PC-3 (cell line): ENCODE data around the gene CCNG2.

Source experiments
- EZH2 ChIP-seq: fragments of 300-600 bp; sonication (generic); IDR thresholded peaks from one replicate; pipeline ENCODE4 v1.6.1; 2017; ENCODE audit warnings: antibody characterized with exemption, mild to moderate bottlenecking, low read length; ENCODE audit not compliant: unreplicated experiment
- EZH2phosphoT487 ChIP-seq: fragments of 300-600 bp; sonication (generic); IDR thresholded peaks from 2 replicates; pipeline ENCODE4 v1.6.1; 2018; ENCODE audit warnings: mild to moderate bottlenecking, antibody characterized with exemption, low read length, borderline replicate concordance
- TF ChIP-seq, protein P1 (sequence below): fragments of 300-600 bp; sonication (generic); conservative IDR thresholded peaks from 2 replicates; pipeline ENCODE4 v1.5.1; 2017; ENCODE audit warnings: antibody characterized with exemption, low read depth, mild to moderate bottlenecking, low read length

DNA sequence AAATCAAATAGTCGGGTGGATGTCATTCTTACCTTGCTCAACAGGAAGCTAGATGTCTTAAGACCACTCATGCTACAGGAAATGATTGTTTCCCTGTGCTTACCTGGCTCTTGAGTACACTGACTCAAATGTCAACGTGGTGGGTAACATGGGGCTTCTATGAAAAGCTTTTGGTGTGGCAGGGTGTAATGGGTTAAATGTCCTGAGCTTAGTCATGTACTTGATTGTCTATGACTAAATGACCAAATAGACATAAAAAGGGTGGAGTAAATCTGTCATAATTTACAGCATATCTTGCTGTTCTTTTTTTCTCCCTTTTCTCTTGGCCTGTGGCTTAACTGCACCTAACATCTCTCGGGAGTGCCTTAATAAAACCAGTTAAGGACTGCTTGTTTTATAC lies 44.9 kb downstream of the CCNG2 start:
- TF ChIP-seq, protein P1, sequence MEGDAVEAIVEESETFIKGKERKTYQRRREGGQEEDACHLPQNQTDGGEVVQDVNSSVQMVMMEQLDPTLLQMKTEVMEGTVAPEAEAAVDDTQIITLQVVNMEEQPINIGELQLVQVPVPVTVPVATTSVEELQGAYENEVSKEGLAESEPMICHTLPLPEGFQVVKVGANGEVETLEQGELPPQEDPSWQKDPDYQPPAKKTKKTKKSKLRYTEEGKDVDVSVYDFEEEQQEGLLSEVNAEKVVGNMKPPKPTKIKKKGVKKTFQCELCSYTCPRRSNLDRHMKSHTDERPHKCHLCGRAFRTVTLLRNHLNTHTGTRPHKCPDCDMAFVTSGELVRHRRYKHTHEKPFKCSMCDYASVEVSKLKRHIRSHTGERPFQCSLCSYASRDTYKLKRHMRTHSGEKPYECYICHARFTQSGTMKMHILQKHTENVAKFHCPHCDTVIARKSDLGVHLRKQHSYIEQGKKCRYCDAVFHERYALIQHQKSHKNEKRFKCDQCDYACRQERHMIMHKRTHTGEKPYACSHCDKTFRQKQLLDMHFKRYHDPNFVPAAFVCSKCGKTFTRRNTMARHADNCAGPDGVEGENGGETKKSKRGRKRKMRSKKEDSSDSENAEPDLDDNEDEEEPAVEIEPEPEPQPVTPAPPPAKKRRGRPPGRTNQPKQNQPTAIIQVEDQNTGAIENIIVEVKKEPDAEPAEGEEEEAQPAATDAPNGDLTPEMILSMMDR = no peak
- TF ChIP-seq EZH2 = no peak
- TF ChIP-seq EZH2phosphoT487 = no peak
